ENCODE data around the gene GPR3. TPM values are rescaled to one million over a fixed set of nuclear protein-coding genes. Genes with fewer than 3 reads are reported as not detected.

GPR3 gene
- total and polyA plus RNA-seq, 2 of the 13 experiments (the other 11 are each of a cell fraction or from before 2014, with no cell fraction given): 1.00 to 2.6 TPM

DNA sequence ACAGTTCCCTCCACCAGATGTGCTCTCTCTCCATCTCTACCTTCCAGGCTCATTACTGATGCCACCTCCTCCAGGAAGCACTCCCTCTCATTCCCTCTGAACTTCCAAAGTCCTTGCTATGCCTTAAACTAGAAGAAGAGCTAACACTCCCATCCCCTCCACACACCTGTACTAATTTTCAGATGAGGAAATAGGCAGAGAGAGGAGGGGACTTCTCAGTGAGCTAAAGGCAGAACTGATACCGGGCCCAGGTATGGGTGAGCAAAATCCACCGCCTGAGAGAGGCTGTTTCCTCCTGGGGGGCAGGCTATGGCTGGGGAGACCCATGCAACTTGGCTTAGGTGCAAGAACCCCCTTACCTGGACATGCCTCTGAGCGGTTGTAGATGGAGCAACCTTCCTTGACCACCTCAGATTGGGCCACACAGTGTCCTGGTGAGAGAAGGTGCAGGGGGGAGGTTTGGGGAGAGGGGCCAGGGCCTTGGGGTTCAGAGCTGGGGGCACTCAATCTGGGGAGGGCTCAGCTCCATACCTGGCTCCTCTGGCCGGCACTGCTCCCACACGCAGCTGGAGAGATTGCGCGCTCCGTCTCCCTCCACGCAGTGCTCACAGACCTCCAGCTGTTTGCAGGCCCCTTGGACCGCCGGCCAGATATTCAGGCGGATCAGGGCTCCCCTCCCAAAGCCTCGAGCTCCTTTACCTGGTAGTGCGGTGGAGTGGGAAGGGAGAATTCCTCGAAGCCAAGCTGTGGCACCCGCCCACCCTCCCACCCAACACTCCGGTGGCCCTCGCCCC lies 10.3 kb upstream of the GPR3 start:
- Histone ChIP-seq H3K27ac (ENCODE audit: extremely low read length, insufficient read depth, low read length) (no peak overlapping the region), H3K27me3 (ENCODE audit: control insufficient read depth in 1 of 2, insufficient read depth in 2 of 2, low read length in 2 of 2) (peaks cover 8 to 44% of the 10 kb centered on the region in 2 experiments), H3K9me3 (ENCODE audit: low read length) (no peaks in the 10 kb centered on the region), H3K79me2 (ENCODE audit: insufficient read depth, low read length) (no peaks in the 10 kb centered on the region), H3K9ac (ENCODE audit: insufficient read depth, low read depth, low read length) (no peak overlapping the region), H3K36me3 (replicated peaks in 1 of 2; ENCODE audit: control insufficient read depth in 1 of 2, insufficient read depth in 2 of 2, low read length in 2 of 2) (no peaks in the 10 kb centered on the region), H3K4me1 (ENCODE audit: insufficient read depth, low read length) (no peaks in the 10 kb centered on the region), H3K4me2 (ENCODE audit: low read depth, low read length) (no peak overlapping the region), H4K20me1 (ENCODE audit: insufficient read depth, low read length) (no peaks in the 10 kb centered on the region), H2AFZ (ENCODE audit: low read length) (no peak overlapping the region), H3K4me3 (replicated peaks in 1 of 3; ENCODE audit: insufficient read depth in 1 of 3, low read depth in 2 of 3, low read length in 3 of 3) (no peak overlapping the region)
- TF ChIP-seq ZNF720 (CRISPR knock-in tag; IDR thresholded peaks at IDR 0.05) (no peak), TBX2 (CRISPR knock-in tag; IDR thresholded peaks at IDR 0.05; ENCODE audit: borderline replicate concordance) (no peak), ZKSCAN8 (CRISPR knock-in tag; IDR thresholded peaks at IDR 0.05; ENCODE audit: borderline replicate concordance) (no peak), ZNF232 (CRISPR knock-in tag; IDR thresholded peaks at IDR 0.05; ENCODE audit: borderline replicate concordance) (no peak), MED1 (CRISPR knock-in tag; IDR thresholded peaks at IDR 0.05) (no peak), HOXA7 (CRISPR knock-in tag; IDR thresholded peaks at IDR 0.05) (no peak), ZNF709 (CRISPR knock-in tag; IDR thresholded peaks at IDR 0.05) (no peak), FOXK2 (IDR thresholded peaks at IDR 0.05) (no peak), DNMT3B (CRISPR knock-in tag; conservative IDR thresholded peaks at IDR 0.05) (no peak), GPN1 (CRISPR knock-in tag; IDR thresholded peaks at IDR 0.05; ENCODE audit: borderline replicate concordance) (no peak), ATF7 (IDR thresholded peaks at IDR 0.05) (no peak), ATF7 (CRISPR knock-in tag; IDR thresholded peaks at IDR 0.05) (no peak)
- TF ChIP-seq, protein P1, sequence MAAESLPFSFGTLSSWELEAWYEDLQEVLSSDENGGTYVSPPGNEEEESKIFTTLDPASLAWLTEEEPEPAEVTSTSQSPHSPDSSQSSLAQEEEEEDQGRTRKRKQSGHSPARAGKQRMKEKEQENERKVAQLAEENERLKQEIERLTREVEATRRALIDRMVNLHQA (CRISPR knock-in tag; IDR thresholded peaks at IDR 0.05): no peak
- TF ChIP-seq, protein P2, sequence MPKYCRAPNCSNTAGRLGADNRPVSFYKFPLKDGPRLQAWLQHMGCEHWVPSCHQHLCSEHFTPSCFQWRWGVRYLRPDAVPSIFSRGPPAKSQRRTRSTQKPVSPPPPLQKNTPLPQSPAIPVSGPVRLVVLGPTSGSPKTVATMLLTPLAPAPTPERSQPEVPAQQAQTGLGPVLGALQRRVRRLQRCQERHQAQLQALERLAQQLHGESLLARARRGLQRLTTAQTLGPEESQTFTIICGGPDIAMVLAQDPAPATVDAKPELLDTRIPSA (CRISPR knock-in tag; IDR thresholded peaks at IDR 0.05; ENCODE audit: borderline replicate concordance): no peak
- TF ChIP-seq, protein P3, sequence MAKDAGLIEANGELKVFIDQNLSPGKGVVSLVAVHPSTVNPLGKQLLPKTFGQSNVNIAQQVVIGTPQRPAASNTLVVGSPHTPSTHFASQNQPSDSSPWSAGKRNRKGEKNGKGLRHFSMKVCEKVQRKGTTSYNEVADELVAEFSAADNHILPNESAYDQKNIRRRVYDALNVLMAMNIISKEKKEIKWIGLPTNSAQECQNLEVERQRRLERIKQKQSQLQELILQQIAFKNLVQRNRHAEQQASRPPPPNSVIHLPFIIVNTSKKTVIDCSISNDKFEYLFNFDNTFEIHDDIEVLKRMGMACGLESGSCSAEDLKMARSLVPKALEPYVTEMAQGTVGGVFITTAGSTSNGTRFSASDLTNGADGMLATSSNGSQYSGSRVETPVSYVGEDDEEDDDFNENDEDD (CRISPR knock-in tag; IDR thresholded peaks at IDR 0.05; ENCODE audit: borderline replicate concordance): no peak
- TF ChIP-seq, protein P4, sequence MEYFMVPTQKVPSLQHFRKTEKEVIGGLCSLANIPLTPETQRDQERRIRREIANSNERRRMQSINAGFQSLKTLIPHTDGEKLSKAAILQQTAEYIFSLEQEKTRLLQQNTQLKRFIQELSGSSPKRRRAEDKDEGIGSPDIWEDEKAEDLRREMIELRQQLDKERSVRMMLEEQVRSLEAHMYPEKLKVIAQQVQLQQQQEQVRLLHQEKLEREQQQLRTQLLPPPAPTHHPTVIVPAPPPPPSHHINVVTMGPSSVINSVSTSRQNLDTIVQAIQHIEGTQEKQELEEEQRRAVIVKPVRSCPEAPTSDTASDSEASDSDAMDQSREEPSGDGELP (IDR thresholded peaks at IDR 0.05; ENCODE audit: borderline replicate concordance, low read depth): no peak
- TF ChIP-seq, protein P5, sequence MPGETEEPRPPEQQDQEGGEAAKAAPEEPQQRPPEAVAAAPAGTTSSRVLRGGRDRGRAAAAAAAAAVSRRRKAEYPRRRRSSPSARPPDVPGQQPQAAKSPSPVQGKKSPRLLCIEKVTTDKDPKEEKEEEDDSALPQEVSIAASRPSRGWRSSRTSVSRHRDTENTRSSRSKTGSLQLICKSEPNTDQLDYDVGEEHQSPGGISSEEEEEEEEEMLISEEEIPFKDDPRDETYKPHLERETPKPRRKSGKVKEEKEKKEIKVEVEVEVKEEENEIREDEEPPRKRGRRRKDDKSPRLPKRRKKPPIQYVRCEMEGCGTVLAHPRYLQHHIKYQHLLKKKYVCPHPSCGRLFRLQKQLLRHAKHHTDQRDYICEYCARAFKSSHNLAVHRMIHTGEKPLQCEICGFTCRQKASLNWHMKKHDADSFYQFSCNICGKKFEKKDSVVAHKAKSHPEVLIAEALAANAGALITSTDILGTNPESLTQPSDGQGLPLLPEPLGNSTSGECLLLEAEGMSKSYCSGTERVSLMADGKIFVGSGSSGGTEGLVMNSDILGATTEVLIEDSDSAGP (CRISPR knock-in tag; IDR thresholded peaks at IDR 0.05; ENCODE audit: borderline replicate concordance): no peak
- FAIRE-seq (no peak), ATAC-seq (no peak), DNase-seq (ENCODE audit: low spot score) (no peak)
- in situ Hi-C loops (cut with HindIII; ENCODE audit: extremely low pct_ligation_motif_present, low pct_unique_long_range_greater_than_20kb) (no loop called here), intact Hi-C loops (cut with micrococcal nuclease; ENCODE audit: unreplicated experiment) (no loop called here)
- 38% methylated on average over 9 of the region's 18 CpGs for WGBS (ENCODE audit: low lambda C conversion rate)
- CTCF ChIA-PET (ENCODE audit: low intra/inter-chr PET ratio, low total read pairs): no interaction called here
- BruUV-seq (replicated peaks): no TSS peak
- POLR2A ChIA-PET: no interaction called here
